Gastroesophageal sphincter (tissue), 3 donors: ENCODE data around the gene ULK3.

Source experiments
- POLR2AphosphoS5 ChIP-seq: sonication (generic); formaldehyde crosslinking; IDR thresholded peaks from one replicate; pipeline ENCODE4 v1.6.1; 2017; ENCODE audit warnings: antibody characterized with exemption
- TF ChIP-seq, protein P1 (sequence below), 4 experiments: fragments of 200-600 bp in 2 of 4; fragments of 450-650 bp in 2 of 4; sonication (generic) in 1 of 4; IDR thresholded peaks; one replicate each; pipeline ENCODE4 v1.5.1; 2017 to 2019; ENCODE audit warnings: antibody characterized with exemption in 4 of 4, mild to moderate bottlenecking in 2 of 4, moderate library complexity in 2 of 4

DNA sequence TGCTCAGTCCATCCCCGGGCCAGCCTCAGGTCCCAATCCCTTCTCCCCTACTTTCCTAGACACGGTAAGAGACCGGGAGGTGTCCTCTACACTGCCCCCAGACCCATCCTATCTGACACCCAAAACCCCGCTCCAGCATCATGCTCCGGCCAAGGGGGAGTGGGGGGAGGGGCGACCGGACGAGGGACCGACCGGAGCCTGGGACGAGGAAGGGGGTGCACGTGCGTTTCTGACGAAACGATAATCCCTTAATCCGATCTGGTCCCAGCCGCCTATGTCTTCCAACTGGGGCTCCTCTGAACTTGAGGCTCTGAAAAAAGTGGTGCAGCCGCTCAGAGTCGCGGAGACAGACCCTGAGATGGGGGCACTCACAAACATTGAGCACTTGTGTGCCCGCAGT, 16.0 kb downstream of the ULK3 start:
- TF ChIP-seq, protein P1, sequence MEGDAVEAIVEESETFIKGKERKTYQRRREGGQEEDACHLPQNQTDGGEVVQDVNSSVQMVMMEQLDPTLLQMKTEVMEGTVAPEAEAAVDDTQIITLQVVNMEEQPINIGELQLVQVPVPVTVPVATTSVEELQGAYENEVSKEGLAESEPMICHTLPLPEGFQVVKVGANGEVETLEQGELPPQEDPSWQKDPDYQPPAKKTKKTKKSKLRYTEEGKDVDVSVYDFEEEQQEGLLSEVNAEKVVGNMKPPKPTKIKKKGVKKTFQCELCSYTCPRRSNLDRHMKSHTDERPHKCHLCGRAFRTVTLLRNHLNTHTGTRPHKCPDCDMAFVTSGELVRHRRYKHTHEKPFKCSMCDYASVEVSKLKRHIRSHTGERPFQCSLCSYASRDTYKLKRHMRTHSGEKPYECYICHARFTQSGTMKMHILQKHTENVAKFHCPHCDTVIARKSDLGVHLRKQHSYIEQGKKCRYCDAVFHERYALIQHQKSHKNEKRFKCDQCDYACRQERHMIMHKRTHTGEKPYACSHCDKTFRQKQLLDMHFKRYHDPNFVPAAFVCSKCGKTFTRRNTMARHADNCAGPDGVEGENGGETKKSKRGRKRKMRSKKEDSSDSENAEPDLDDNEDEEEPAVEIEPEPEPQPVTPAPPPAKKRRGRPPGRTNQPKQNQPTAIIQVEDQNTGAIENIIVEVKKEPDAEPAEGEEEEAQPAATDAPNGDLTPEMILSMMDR (IDR thresholded peaks at IDR 0.05): no peak
- no peak for TF ChIP-seq POLR2AphosphoS5
